Neural cell (in vitro differentiated cells): Measurements from ENCODE around the gene PRRG3. TPM values are rescaled to one million over a fixed set of nuclear protein-coding genes. Genes with fewer than 3 reads are reported as not detected.

Source experiments
- H2AFZ ChIP-seq: fragments of 200-600, 300-800 bp; sonication (generic), shearing (Covaris generic); 2 replicates; pipeline ENCODE4 v1.6.0; 2014; ENCODE audit warnings: low read depth, mild to moderate bottlenecking, antibody characterized with exemption, low read length, moderate library complexity
- H3F3A ChIP-seq: fragments of 200-600 bp; shearing (Covaris generic); 2 replicates; pipeline ENCODE4 v1.6.1; 2016; ENCODE audit warnings: mild to moderate bottlenecking, moderate library complexity, mixed read lengths, antibody characterized with exemption, low read length; ENCODE audit not compliant: insufficient read depth, poor library complexity, severe bottlenecking
- H3K27ac ChIP-seq: fragments of 200-600, 300-800 bp; sonication (generic), shearing (Covaris generic); 2 replicates; pipeline ENCODE4 v1.5.1; 2014; ENCODE audit warnings: mild to moderate bottlenecking, low read length, moderate library complexity
- H3K27me3 ChIP-seq: fragments of 300-800, 200-600 bp; sonication (generic), shearing (Covaris generic); 2 replicates; pipeline ENCODE4 v1.6.0; 2014; ENCODE audit warnings: mild to moderate bottlenecking, low read depth, low read length, moderate library complexity; ENCODE audit not compliant: insufficient read depth
- H3K36me3 ChIP-seq: fragments of 300-800, 200-600 bp; sonication (generic), shearing (Covaris generic); 2 replicates; pipeline ENCODE4 v1.5.1; 2014; ENCODE audit warnings: mild to moderate bottlenecking, antibody characterized with exemption, low read length, moderate library complexity; ENCODE audit not compliant: insufficient read depth
- H3K4me2 ChIP-seq: fragments of 300-800, 200-600 bp; sonication (generic), shearing (Covaris generic); 2 replicates; pipeline ENCODE4 v1.6.0; 2014; ENCODE audit warnings: mild to moderate bottlenecking, low read length
- H3K4me3 ChIP-seq: fragments of 300-800, 200-600 bp; sonication (generic), shearing (Covaris generic); 2 replicates; pipeline ENCODE4 v1.5.1; 2014; ENCODE audit warnings: mild to moderate bottlenecking, low read length, moderate library complexity
- H3K79me2 ChIP-seq: fragments of 200-600 bp; shearing (Covaris generic); replicated peaks from 2 replicates; pipeline ENCODE4 v1.6.0; 2014; ENCODE audit warnings: mild to moderate bottlenecking, low read length, moderate library complexity; ENCODE audit not compliant: insufficient read depth
- H3K9ac ChIP-seq: fragments of 300-800, 200-600 bp; sonication (generic), shearing (Covaris generic); 2 replicates; pipeline ENCODE4 v1.6.1; 2016; ENCODE audit warnings: mild to moderate bottlenecking, low read length, mixed read lengths
- H3K9me2 ChIP-seq: fragments of 200-600 bp; shearing (Covaris generic); 2 replicates; pipeline ENCODE4 v1.6.1; 2016; ENCODE audit warnings: mild to moderate bottlenecking, low read length, mixed read lengths; ENCODE audit not compliant: insufficient read depth
- H3K9me3 ChIP-seq: fragments of 200-600, 300-800 bp; sonication (generic), shearing (Covaris generic); 2 replicates; pipeline ENCODE4 v1.6.1; 2016; ENCODE audit warnings: mild to moderate bottlenecking, mixed run types, low read length, moderate library complexity, mixed read lengths
- H4K20me1 ChIP-seq: fragments of 200-600 bp; shearing (Covaris generic); 2 replicates; pipeline ENCODE4 v1.6.1; 2016; ENCODE audit warnings: mild to moderate bottlenecking, mixed run types; ENCODE audit not compliant: insufficient read depth
- EP300 ChIP-seq: fragments of 450-650 bp; conservative IDR thresholded peaks from 2 replicates; pipeline ENCODE4 v1.6.1; 2014; ENCODE audit warnings: antibody characterized with exemption, mild to moderate bottlenecking, moderate library complexity; ENCODE audit not compliant: poor library complexity, severe bottlenecking
- EZH2 ChIP-seq: fragments of 200-600, 300-800 bp; shearing (Covaris generic), sonication (generic); IDR thresholded peaks from 2 replicates; pipeline ENCODE4 v1.6.1; 2014; ENCODE audit warnings: antibody characterized with exemption, low read length, borderline replicate concordance, mild to moderate bottlenecking; ENCODE audit not compliant: insufficient read depth, poor library complexity, severe bottlenecking
- MXI1 ChIP-seq: fragments of 450-650 bp; conservative IDR thresholded peaks from 2 replicates; pipeline ENCODE4 v1.6.1; 2014; ENCODE audit warnings: antibody characterized with exemption, mild to moderate bottlenecking; ENCODE audit not compliant: poor library complexity, severe bottlenecking
- POLR2AphosphoS5 ChIP-seq: IDR thresholded peaks from 2 replicates; pipeline ENCODE4 v1.6.1; 2012
- RAD21 ChIP-seq: fragments of 450-650 bp; conservative IDR thresholded peaks from 2 replicates; pipeline ENCODE4 v1.6.1; 2014; ENCODE audit warnings: antibody characterized with exemption, mild to moderate bottlenecking, moderate library complexity
- SMC3 ChIP-seq: fragments of 450-650 bp; conservative IDR thresholded peaks from 2 replicates; pipeline ENCODE4 v1.6.1; 2014; ENCODE audit warnings: antibody characterized with exemption, mild to moderate bottlenecking, moderate library complexity; ENCODE audit not compliant: poor library complexity
- TAF1 ChIP-seq: IDR thresholded peaks from 2 replicates; pipeline ENCODE4 v1.6.1; 2012; ENCODE audit warnings: low read depth
- polyA plus RNA-seq: library from polyadenylated mRNA; depleted of rRNA; stranded (reverse); fragments of >200 nt; gene quantifications from 2 replicates; pipeline ENCODE4 v1.2.3, GENCODE V29; 2014
- TF ChIP-seq, protein P1 (sequence below): fragments of 450-650 bp; IDR thresholded peaks from 2 replicates; pipeline ENCODE4 v1.5.1; 2014; ENCODE audit warnings: antibody characterized with exemption, mild to moderate bottlenecking, moderate library complexity; ENCODE audit not compliant: poor library complexity, severe bottlenecking
- TF ChIP-seq, protein P2 (sequence below): IDR thresholded peaks from 2 replicates; pipeline ENCODE4 v1.6.1; 2012; ENCODE audit warnings: borderline replicate concordance

PRRG3 gene
- polyA plus RNA-seq, 1 donor from 2014 or later: not detected

DNA sequence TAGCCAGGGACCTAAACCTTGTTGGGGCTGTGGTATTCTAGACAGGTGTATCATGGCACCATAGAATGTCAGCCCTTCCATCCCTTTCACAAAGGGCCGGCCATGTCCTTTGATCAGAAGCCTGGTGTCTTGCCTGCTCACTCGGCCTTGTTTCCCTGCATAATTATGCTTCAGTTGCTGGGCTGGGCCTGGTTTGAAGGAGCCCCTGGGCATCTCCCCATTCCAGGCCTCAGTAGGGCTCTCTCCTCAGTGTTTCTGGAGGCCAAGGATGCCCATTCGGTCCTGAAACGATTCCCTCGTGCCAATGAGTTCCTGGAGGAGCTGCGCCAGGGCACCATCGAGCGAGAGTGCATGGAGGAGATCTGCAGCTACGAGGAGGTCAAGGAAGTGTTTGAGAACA, 4.5 kb downstream of the PRRG3 start:
- TF ChIP-seq, protein P1, sequence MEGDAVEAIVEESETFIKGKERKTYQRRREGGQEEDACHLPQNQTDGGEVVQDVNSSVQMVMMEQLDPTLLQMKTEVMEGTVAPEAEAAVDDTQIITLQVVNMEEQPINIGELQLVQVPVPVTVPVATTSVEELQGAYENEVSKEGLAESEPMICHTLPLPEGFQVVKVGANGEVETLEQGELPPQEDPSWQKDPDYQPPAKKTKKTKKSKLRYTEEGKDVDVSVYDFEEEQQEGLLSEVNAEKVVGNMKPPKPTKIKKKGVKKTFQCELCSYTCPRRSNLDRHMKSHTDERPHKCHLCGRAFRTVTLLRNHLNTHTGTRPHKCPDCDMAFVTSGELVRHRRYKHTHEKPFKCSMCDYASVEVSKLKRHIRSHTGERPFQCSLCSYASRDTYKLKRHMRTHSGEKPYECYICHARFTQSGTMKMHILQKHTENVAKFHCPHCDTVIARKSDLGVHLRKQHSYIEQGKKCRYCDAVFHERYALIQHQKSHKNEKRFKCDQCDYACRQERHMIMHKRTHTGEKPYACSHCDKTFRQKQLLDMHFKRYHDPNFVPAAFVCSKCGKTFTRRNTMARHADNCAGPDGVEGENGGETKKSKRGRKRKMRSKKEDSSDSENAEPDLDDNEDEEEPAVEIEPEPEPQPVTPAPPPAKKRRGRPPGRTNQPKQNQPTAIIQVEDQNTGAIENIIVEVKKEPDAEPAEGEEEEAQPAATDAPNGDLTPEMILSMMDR: no peak
- TF ChIP-seq RAD21 (no peak), EP300 (no peak), EZH2 (no peak), POLR2AphosphoS5 (no peak), SMC3 (no peak), TAF1 (no peak), MXI1 (no peak)
- TF ChIP-seq, protein P2, sequence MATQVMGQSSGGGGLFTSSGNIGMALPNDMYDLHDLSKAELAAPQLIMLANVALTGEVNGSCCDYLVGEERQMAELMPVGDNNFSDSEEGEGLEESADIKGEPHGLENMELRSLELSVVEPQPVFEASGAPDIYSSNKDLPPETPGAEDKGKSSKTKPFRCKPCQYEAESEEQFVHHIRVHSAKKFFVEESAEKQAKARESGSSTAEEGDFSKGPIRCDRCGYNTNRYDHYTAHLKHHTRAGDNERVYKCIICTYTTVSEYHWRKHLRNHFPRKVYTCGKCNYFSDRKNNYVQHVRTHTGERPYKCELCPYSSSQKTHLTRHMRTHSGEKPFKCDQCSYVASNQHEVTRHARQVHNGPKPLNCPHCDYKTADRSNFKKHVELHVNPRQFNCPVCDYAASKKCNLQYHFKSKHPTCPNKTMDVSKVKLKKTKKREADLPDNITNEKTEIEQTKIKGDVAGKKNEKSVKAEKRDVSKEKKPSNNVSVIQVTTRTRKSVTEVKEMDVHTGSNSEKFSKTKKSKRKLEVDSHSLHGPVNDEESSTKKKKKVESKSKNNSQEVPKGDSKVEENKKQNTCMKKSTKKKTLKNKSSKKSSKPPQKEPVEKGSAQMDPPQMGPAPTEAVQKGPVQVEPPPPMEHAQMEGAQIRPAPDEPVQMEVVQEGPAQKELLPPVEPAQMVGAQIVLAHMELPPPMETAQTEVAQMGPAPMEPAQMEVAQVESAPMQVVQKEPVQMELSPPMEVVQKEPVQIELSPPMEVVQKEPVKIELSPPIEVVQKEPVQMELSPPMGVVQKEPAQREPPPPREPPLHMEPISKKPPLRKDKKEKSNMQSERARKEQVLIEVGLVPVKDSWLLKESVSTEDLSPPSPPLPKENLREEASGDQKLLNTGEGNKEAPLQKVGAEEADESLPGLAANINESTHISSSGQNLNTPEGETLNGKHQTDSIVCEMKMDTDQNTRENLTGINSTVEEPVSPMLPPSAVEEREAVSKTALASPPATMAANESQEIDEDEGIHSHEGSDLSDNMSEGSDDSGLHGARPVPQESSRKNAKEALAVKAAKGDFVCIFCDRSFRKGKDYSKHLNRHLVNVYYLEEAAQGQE: no peak
- Histone ChIP-seq H3K4me2 (no peak overlapping the region), H3F3A (no peaks in the 10 kb centered on the region), H3K27me3 (no peaks in the 10 kb centered on the region), H3K4me3 (no peak overlapping the region), H3K36me3 (no peaks in the 10 kb centered on the region), H3K9ac (no peak overlapping the region), H4K20me1 (no peaks in the 10 kb centered on the region), H3K9me2 (no peaks in the 10 kb centered on the region), H2AFZ (no peak overlapping the region), H3K9me3 (no peaks in the 10 kb centered on the region), H3K79me2 (no peaks in the 10 kb centered on the region), H3K27ac (no peak overlapping the region)

DNA sequence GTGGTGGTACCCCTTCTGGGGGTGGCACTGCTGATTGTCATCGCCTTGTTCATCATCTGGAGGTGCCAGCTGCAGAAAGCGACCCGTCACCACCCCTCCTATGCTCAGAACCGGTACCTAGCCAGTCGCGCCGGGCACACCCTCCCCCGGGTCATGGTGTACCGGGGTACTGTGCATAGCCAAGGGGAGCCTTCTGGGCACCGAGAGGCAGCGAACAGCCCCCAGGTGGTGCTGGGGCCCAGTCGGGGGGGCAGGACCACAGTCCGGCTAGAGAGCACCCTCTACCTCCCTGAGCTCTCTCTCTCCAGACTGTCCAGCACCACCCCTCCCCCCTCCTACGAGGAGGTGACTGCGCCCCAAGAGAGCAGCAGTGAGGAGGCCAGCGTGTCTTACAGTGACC, 5.3 kb downstream of the PRRG3 start:
- H3K36me3 ChIP-seq: no peaks in the 10 kb centered on the region

More for the DNA sequence above, 5.3 kb downstream of the PRRG3 start:
- Histone ChIP-seq H3K4me2 (no peak overlapping the region), H3F3A (no peaks in the 10 kb centered on the region), H3K4me3 (no peak overlapping the region), H3K9me2 (no peaks in the 10 kb centered on the region), H3K9ac (no peak overlapping the region), H3K9me3 (no peaks in the 10 kb centered on the region), H3K27me3 (no peaks in the 10 kb centered on the region), H4K20me1 (no peaks in the 10 kb centered on the region), H3K27ac (no peak overlapping the region), H3K79me2 (no peaks in the 10 kb centered on the region), H2AFZ (no peak overlapping the region)
- TF ChIP-seq, protein P2: no peak
- TF ChIP-seq SMC3 (no peak), EP300 (no peak), POLR2AphosphoS5 (no peak), MXI1 (no peak), TAF1 (no peak), RAD21 (no peak), EZH2 (no peak)
- TF ChIP-seq, protein P1: no peak
